ENCODE measurements around the gene MREG.

MREG gene

GRCh38 chr2:215912299-215912842 lies 101.0 kb downstream of the MREG start:
- TF ChIP-seq SIN3A (IDR thresholded peaks at IDR 0.05; ENCODE audit: borderline replicate concordance, insufficient read depth, low read length) = no peak
- TF ChIP-seq FOXP2 (optimal IDR thresholded peaks at IDR 0.05; ENCODE audit: borderline replicate concordance, extremely low read depth, extremely low read length, insufficient read depth) = no peak

DNA sequence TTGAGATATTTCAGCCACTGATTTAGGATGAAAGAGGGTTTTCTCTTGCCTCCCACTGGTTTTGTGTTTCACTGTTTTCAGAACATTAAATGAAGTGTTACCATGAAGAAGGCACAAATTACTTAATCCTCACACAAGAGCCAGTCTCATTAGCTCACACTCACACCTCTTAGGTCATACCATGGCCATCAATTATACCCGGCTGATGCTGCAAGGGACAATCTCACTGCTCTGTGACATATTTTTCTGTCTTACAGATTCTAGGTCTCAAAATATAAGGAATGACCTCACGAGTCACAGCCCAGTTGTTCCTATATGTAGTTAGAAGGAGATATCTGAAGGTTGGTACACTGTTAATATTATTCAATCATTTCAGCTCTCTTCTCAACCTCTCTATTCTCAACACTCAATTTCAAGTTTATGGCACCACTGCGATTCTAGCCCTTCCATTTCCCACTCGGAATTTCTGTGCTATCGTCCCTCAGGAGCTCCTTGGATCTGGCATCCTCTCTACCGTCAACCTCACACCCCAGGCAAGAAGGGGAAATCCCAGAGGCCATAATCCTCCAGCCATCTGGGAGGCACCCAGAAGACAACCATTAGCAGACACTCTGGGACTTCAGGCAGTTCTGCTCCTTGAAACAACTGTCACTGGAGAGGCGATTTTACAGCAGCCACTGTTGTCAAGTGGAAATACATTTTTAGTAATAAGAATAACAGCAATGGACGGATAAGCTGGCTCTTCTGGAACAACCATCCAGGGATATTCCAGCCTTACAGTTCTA lies 101.9 kb downstream of the MREG start:
- TF ChIP-seq, protein P1, sequence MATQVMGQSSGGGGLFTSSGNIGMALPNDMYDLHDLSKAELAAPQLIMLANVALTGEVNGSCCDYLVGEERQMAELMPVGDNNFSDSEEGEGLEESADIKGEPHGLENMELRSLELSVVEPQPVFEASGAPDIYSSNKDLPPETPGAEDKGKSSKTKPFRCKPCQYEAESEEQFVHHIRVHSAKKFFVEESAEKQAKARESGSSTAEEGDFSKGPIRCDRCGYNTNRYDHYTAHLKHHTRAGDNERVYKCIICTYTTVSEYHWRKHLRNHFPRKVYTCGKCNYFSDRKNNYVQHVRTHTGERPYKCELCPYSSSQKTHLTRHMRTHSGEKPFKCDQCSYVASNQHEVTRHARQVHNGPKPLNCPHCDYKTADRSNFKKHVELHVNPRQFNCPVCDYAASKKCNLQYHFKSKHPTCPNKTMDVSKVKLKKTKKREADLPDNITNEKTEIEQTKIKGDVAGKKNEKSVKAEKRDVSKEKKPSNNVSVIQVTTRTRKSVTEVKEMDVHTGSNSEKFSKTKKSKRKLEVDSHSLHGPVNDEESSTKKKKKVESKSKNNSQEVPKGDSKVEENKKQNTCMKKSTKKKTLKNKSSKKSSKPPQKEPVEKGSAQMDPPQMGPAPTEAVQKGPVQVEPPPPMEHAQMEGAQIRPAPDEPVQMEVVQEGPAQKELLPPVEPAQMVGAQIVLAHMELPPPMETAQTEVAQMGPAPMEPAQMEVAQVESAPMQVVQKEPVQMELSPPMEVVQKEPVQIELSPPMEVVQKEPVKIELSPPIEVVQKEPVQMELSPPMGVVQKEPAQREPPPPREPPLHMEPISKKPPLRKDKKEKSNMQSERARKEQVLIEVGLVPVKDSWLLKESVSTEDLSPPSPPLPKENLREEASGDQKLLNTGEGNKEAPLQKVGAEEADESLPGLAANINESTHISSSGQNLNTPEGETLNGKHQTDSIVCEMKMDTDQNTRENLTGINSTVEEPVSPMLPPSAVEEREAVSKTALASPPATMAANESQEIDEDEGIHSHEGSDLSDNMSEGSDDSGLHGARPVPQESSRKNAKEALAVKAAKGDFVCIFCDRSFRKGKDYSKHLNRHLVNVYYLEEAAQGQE (IDR thresholded peaks at IDR 0.05; ENCODE audit: insufficient read depth in 1 of 2, low read depth in 2 of 2, low read length in 2 of 2) = no peak
- no peak for TF ChIP-seq TAF1 (IDR thresholded peaks at IDR 0.05; ENCODE audit: borderline replicate concordance, insufficient read depth, low read length)
- TF ChIP-seq POLR2AphosphoS5 (IDR thresholded peaks at IDR 0.05; ENCODE audit: low read depth, low read length) = no peak
- no peak for TF ChIP-seq FOXP2 (optimal IDR thresholded peaks at IDR 0.05; ENCODE audit: borderline replicate concordance, extremely low read depth, extremely low read length, insufficient read depth)
- no peak for TF ChIP-seq SIN3A (IDR thresholded peaks at IDR 0.05; ENCODE audit: borderline replicate concordance, insufficient read depth, low read length)

DNA sequence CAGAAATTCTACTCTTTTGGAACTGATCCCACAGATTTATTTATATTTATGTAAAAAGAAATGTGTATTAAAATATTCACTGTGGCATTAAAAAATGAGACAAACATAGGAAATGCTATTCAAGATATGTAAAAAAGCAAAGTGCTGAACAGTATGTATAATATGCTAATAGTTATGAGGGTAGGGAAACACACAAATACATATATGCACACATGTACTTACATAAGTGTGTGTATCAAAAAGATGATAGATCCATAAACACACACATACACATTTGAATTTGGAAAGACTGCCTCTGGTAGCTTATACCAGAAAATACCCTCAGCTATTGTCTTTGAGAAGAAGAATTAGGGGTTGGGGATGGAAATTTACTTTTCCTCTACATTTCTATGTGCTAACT lies 103.2 kb downstream of the MREG start:
- TF ChIP-seq TAF1 (IDR thresholded peaks at IDR 0.05; ENCODE audit: borderline replicate concordance, insufficient read depth, low read length) = no peak
- TF ChIP-seq FOXP2 (optimal IDR thresholded peaks at IDR 0.05; ENCODE audit: borderline replicate concordance, extremely low read depth, extremely low read length, insufficient read depth) = no peak
- no peak for TF ChIP-seq POLR2AphosphoS5 (IDR thresholded peaks at IDR 0.05; ENCODE audit: low read depth, low read length)
- TF ChIP-seq, protein P1 (IDR thresholded peaks at IDR 0.05; ENCODE audit: insufficient read depth in 1 of 2, low read depth in 2 of 2, low read length in 2 of 2) = no peak
- no peak for TF ChIP-seq SIN3A (IDR thresholded peaks at IDR 0.05; ENCODE audit: borderline replicate concordance, insufficient read depth, low read length)

DNA sequence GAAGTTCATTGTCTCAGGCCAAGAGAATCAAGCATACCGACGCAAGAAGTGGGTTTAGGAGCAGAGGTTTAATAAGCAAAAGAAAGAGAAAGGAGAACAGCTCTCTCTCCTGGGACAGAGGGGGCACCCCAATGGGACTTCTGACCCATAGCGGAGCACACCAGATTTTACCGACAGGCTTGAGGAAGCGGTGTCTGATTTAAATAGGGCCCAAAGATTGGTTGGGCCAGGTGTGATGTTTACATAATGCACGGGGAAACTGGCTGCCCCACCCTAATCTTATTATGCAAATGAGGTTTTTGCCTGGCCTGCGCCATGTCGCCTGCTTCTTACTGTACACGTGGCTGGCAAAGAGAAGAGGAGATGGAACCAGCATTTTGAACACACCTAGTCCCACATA lies 106.2 kb downstream of the MREG start:
- TF ChIP-seq SIN3A (IDR thresholded peaks at IDR 0.05; ENCODE audit: borderline replicate concordance, insufficient read depth, low read length) (no peak), TAF1 (IDR thresholded peaks at IDR 0.05; ENCODE audit: borderline replicate concordance, insufficient read depth, low read length) (no peak), FOXP2 (optimal IDR thresholded peaks at IDR 0.05; ENCODE audit: borderline replicate concordance, extremely low read depth, extremely low read length, insufficient read depth) (no peak), POLR2AphosphoS5 (IDR thresholded peaks at IDR 0.05; ENCODE audit: low read depth, low read length) (no peak)
- TF ChIP-seq, protein P1 (IDR thresholded peaks at IDR 0.05; ENCODE audit: insufficient read depth in 1 of 2, low read depth in 2 of 2, low read length in 2 of 2) = no peak

GRCh38 chr2:215906458-215906857 lies 106.9 kb downstream of the MREG start:
- TF ChIP-seq FOXP2 (optimal IDR thresholded peaks at IDR 0.05; ENCODE audit: borderline replicate concordance, extremely low read depth, extremely low read length, insufficient read depth) = no peak
- TF ChIP-seq SIN3A (IDR thresholded peaks at IDR 0.05; ENCODE audit: borderline replicate concordance, insufficient read depth, low read length) = no peak
- TF ChIP-seq, protein P1 (IDR thresholded peaks at IDR 0.05; ENCODE audit: insufficient read depth in 1 of 2, low read depth in 2 of 2, low read length in 2 of 2) = no peak

All from PFSK-1 (cell line).